SK-N-MC (cell line): Measurements from ENCODE around the gene FTL.

Experiments
- DNase-seq: peaks from one replicate; pipeline ENCODE4 v3.0.0-alpha.2; 2011; ENCODE audit warnings: low read depth, low spot score
- H3K27ac ChIP-seq: fragments of 200-600 bp; sonication (generic); 2 replicates; pipeline ENCODE4 v1.5.1; 2016; ENCODE audit warnings: mixed run types
- H3K36me3 ChIP-seq: fragments of 200-600 bp; sonication (generic); 2 replicates; pipeline ENCODE4 v1.6.1; 2017; ENCODE audit warnings: antibody characterized with exemption, low read length, mixed read lengths; ENCODE audit not compliant: insufficient read depth
- H3K4me3 ChIP-seq: fragments of 200-600 bp; sonication (generic); 2 replicates; pipeline ENCODE4 v1.5.1; 2016
- H3K9ac ChIP-seq: fragments of 200-600 bp; sonication (generic); 2 replicates; pipeline ENCODE4 v1.8.0; 2017; ENCODE audit warnings: mixed run types, mixed read lengths; ENCODE audit not compliant: insufficient read length
- H3K9me3 ChIP-seq: fragments of 200-600 bp; sonication (generic); 2 replicates; pipeline ENCODE4 v1.6.1; 2017; ENCODE audit warnings: low read depth, mild to moderate bottlenecking, antibody characterized with exemption, low read length, moderate library complexity, mixed read lengths
- EZH2 ChIP-seq: fragments of 200-600 bp; sonication (generic); IDR thresholded peaks from one replicate; pipeline ENCODE4 v1.6.1; 2017; ENCODE audit warnings: antibody characterized with exemption
- FOXP2 ChIP-seq: optimal IDR thresholded peaks from 2 replicates; pipeline ENCODE3; 2011; ENCODE audit warnings: mild to moderate bottlenecking, moderate library complexity; ENCODE audit not compliant: insufficient read depth; ENCODE audit errors: extremely low read length, control extremely low read depth
- POLR2AphosphoS5 ChIP-seq: IDR thresholded peaks from 2 replicates; pipeline ENCODE4 v1.6.1; 2012; ENCODE audit warnings: mild to moderate bottlenecking, low read depth, low read length, borderline replicate concordance

The FTL gene

DNA sequence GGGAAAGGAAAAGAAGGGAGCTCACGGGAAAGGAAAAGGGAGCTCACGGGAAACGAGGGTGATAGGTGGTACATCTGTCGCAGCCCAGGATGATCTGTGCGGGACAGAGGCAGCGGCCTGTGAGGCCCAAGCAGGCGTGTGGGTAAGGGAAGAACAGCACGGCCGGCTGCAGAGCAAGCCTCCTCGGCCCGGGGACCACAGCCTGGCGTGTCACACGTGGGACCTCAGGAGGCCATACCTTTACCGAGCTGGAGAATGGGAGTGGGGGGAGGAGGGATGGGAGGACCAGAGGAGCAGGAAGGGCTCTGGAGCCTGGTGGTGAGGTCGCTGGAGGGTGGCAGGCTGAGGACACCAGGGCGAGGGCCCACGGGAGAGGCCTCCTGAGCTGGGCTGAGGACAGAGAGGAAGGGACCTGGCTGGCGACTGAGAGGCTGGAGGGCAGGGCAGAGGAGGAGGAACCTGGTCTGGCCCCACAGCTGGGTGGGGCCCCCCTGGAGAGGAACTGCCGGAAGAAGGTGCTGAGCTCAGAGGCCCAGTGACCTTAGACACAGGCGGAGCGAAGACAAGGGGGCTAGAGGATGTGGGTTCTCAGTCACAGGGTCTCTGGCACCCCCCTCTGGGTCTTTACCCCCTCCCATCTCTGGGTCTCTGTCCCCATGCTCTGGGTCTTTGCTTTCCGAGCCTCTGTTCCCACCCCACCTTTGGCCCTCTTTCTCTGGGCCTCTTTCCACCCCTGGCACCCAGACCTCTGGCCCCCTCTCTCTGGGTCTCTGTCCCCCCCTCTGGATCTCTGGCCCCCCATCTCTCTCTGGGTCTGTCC is 2.9 kb upstream of the FTL start:
- Histone ChIP-seq H3K27ac (peak overlapping the region; percentile 96), H3K36me3 (peaks cover 17% of the 10 kb centered on the region), H3K4me3 (no peak overlapping the region), H3K9ac (no peak overlapping the region), H3K9me3 (no peaks in the 10 kb centered on the region)
- no peak for DNase-seq
- peak; percentile 39; the same call in 1 of the 2 replicates for TF ChIP-seq POLR2AphosphoS5
- TF ChIP-seq FOXP2 = no peak
- TF ChIP-seq EZH2 = no peak

DNA sequence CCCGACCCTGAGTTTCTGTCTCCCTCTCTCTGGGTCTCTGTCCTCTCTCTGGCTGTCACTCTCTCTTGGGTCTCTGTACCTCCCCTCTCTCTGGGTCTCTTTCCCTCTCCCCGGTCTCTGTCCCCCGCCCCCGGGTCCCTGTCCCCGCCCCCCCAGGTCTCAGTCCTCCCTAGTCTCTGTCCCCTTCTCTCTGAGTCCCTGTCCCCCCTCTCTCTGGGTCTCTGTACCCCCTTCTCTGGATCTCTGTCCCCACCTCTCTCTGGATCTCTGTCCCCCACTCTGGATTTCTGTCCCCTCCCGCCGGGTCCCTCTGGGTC is 2.3 kb upstream of the FTL start:
- Histone ChIP-seq H3K27ac (peak overlapping the region; percentile 96), H3K9me3 (no peaks in the 10 kb centered on the region), H3K9ac (peak overlapping the region; percentile 67), H3K36me3 (peaks cover 17% of the 10 kb centered on the region), H3K4me3 (no peak overlapping the region)
- TF ChIP-seq EZH2 (no peak), FOXP2 (no peak), POLR2AphosphoS5 (no peak)
- no peak for DNase-seq

DNA sequence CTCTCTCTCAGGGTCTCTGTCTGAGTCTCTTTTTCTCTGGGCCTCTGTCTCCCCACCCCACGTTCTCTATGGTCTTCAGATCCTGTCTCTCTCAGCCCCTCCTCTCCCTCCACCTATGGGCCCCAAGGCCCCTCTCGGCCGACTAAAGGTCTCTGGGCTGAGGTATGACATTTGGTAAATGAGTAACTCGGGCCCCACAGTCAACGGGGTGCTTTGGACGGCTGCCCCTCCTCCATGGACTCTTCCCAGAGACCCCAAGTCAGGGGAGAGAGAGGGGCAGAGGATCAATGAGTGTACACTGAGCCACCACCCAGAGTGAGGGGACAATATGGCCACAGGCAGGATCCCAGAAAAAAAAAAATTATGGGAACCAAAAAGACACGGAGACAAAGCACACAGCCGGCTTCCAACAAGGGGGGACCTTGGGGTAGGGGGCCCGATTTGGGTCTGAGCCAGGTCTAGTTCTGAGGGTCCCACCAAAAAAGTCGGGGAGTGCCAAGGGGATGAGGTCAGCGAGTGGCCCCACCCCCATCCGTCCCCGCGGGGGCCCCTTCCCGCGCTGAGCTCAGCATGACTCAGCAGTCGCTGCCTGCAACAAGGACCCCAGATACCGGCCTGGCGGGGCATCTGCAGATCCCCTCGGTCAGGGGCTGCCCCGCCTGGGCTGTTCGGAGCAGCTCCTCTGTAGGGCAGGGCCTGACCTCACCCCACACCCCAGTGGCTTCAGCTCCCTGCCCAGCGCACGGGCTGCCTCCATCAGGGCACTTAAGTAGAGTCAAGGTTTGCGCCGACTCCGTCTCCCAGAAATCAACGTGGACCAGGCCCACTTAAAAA is 1.5 kb upstream of the FTL start:
- DNase-seq = no peak
- Histone ChIP-seq H3K9ac (peak overlapping the region; percentile 67), H3K9me3 (no peaks in the 10 kb centered on the region), H3K4me3 (peak overlapping the region; percentile 66), H3K36me3 (peaks cover 17% of the 10 kb centered on the region), H3K27ac (peak overlapping the region; percentile 96)
- TF ChIP-seq POLR2AphosphoS5 (peak; percentile 67), FOXP2 (no peak), EZH2 (no peak)

DNA sequence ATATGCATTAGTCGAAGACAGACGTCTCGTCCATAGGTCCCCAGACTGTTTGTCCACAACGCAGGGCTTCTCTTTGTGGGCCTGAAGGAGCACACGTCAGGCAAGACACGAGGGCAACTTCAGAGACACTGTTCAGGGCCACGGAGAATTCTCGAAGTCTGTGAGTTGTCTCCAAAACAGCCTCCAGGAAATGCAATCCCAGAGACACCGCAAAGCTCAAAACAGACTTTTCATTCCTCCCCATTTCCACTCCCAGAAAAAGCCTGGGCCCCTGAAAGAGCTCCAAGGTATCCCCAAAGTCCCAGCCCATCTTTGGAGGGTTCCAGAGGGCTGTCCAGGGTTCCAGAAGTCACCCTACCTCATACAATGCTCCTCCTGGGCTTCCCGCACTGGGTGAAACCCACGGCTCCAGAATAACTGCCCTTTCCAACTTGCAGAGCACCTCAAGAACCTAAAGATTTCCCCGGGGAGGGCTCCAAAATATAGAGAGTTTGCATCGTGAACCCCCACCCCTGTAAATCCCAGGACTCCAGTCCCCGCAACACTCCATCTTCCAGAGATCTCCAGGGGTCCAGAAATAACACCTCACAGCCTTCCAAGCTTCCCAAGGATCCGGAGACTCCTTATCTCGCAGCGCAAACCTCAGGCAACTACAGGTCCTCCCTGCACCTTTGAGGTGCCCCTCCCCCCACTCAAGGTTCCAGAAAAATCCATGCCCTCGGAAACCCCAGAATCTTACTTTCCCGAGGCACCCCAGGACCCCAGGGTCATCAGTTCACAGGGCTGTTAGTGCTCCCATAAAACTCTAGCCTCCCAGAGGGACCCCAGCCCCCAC is 687 bp upstream of the FTL start:
- no peak for TF ChIP-seq FOXP2
- peak overlapping the region; percentile 66 for H3K4me3 ChIP-seq
- no peak for DNase-seq
- H3K36me3 ChIP-seq = peaks cover 17% of the 10 kb centered on the region
- H3K9ac ChIP-seq = peak overlapping the region; percentile 67
- peak overlapping the region; percentile 96 for H3K27ac ChIP-seq
- H3K9me3 ChIP-seq = no peaks in the 10 kb centered on the region

DNA sequence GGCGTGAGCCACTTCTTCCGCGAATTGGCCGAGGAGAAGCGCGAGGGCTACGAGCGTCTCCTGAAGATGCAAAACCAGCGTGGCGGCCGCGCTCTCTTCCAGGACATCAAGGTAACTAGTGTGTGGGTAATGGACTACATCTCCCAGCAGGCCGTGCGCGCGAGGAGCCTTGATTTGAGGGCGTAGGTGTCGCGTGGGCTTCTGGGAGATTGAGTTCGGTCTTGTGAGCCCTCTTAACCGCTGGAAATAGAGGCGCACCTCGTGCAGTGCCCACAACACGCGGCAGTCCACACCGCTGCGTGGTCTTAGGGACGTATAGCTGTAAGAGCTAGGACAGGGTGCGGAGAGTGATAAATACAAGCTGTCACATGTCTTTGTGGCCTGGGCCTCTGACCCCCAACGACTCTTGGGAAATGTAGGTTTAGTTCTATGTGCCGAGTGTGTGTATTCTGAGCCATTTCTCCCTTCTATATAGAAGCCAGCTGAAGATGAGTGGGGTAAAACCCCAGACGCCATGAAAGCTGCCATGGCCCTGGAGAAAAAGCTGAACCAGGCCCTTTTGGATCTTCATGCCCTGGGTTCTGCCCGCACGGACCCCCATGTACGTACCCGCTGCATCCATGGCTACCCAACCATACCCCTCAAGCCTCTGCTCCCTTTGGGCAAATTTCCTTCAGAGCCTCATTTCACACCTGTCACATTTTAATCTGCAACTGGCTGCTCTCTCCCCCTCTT is 864 bp downstream of the FTL start:
- TF ChIP-seq POLR2AphosphoS5 (no peak), EZH2 (no peak), FOXP2 (no peak)
- Histone ChIP-seq H3K27ac (peak overlapping the region; percentile 87), H3K36me3 (peaks cover 17% of the 10 kb centered on the region), H3K9ac (peak overlapping the region; percentile 86), H3K4me3 (peak overlapping the region; percentile 98), H3K9me3 (no peaks in the 10 kb centered on the region)
- no peak for DNase-seq

DNA sequence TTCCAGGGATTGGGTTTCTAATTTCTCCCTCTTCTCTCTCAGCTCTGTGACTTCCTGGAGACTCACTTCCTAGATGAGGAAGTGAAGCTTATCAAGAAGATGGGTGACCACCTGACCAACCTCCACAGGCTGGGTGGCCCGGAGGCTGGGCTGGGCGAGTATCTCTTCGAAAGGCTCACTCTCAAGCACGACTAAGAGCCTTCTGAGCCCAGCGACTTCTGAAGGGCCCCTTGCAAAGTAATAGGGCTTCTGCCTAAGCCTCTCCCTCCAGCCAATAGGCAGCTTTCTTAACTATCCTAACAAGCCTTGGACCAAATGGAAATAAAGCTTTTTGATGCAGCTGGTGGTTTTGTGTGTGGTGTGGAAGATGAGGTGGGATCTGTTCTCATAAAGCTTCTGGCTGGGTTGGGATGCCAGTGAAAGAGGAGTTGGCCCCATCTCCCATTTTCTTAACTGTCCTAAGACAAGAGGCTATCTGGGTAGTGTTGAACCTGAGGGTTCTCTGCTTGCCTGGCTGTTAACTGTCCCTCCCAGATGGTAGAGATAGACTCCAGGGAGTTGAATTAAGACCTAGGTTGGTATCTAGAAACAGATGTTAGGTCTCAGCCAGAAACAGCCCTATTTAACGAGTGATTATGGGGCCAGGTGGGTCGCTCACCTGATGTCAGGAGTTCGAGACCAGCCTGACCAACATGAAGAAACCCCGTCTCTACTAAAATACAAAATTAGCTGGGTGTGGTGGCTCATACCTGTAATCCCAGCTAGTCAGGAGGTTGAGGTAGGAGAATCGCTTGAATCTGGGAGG is 1.6 kb downstream of the FTL start:
- no peaks in the 10 kb centered on the region for H3K9me3 ChIP-seq
- peak overlapping the region; percentile 86 for H3K9ac ChIP-seq
- DNase-seq = no peak
- peaks cover 17% of the 10 kb centered on the region for H3K36me3 ChIP-seq
- H3K4me3 ChIP-seq = peak overlapping the region; percentile 98
- H3K27ac ChIP-seq = peak overlapping the region; percentile 87
- no peak for TF ChIP-seq EZH2
- peak; percentile 12; the same call in 1 of the 2 replicates for TF ChIP-seq POLR2AphosphoS5
